ENCODE results near the gene SLC40A1.

DNA sequence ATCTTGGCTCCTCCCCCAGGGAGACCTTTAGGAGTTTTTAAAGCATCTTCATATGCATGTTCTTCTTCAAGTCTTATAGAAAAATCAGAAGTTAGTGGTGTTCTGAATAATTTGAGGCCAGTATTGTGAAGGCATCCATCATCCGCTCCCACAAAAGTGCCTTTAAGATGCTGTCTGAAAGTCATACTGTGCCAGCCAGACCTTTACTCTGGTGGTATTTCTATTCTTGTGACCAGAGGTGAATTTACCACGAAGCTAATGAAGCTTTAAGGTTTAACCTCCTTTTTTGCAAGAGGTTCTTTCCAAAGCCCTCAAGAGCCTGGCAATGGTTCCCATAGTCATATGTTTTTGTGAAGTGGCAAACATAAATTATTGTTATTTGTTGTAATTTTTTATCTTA is 54.3 kb downstream of the SLC40A1 start:
- TF ChIP-seq POLR2A (IDR thresholded peaks at IDR 0.05): no peak
- TF ChIP-seq, protein P1, sequence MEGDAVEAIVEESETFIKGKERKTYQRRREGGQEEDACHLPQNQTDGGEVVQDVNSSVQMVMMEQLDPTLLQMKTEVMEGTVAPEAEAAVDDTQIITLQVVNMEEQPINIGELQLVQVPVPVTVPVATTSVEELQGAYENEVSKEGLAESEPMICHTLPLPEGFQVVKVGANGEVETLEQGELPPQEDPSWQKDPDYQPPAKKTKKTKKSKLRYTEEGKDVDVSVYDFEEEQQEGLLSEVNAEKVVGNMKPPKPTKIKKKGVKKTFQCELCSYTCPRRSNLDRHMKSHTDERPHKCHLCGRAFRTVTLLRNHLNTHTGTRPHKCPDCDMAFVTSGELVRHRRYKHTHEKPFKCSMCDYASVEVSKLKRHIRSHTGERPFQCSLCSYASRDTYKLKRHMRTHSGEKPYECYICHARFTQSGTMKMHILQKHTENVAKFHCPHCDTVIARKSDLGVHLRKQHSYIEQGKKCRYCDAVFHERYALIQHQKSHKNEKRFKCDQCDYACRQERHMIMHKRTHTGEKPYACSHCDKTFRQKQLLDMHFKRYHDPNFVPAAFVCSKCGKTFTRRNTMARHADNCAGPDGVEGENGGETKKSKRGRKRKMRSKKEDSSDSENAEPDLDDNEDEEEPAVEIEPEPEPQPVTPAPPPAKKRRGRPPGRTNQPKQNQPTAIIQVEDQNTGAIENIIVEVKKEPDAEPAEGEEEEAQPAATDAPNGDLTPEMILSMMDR (IDR thresholded peaks at IDR 0.05): no peak
